Measurements from ENCODE around the gene MAPK9. TPM values are rescaled to one million over a fixed set of nuclear protein-coding genes. Genes with fewer than 3 reads are reported as not detected.

Gene MAPK9
- total and polyA plus RNA-seq, 9 donors, result 12.8 to 35.9 (median 28.8) TPM

DNA sequence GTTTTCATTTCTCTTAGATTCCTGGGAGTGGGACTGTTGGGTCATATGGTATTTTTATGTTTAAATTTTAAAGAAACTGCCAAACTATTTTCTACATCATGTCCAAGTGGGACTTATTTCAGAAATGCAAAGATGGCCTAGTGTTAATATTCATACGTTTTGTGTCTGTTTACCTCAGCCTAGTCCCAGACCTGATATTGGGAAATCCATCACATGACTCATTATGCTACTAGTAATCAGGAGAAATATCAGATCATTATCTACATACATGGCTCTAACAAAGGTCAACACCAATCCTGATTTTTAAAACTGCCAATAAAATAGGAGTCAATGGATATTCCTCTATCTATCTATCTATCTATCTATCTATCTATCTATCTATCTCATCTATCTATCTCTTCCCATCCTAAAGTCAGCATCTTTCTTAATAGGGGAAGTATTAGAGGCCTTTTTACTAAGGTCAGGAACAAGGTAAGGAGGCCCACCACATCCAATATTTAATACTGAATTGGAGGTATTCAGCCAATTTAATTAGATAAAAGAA lies 87.5 kb downstream of the MAPK9 start:
- peaks cover 1% of the 10 kb centered on the region for H3K4me1 ChIP-seq (ENCODE audit: insufficient read depth)
- H3K36me3 ChIP-seq, result no peaks in the 10 kb centered on the region
- H3K9me3 ChIP-seq, result no peaks in the 10 kb centered on the region
- no peak overlapping the region for H3K4me3 ChIP-seq
- TF ChIP-seq POLR2A (IDR thresholded peaks at IDR 0.05) (no peak), EP300 (IDR thresholded peaks at IDR 0.05) (no peak)
- TF ChIP-seq, protein P1, sequence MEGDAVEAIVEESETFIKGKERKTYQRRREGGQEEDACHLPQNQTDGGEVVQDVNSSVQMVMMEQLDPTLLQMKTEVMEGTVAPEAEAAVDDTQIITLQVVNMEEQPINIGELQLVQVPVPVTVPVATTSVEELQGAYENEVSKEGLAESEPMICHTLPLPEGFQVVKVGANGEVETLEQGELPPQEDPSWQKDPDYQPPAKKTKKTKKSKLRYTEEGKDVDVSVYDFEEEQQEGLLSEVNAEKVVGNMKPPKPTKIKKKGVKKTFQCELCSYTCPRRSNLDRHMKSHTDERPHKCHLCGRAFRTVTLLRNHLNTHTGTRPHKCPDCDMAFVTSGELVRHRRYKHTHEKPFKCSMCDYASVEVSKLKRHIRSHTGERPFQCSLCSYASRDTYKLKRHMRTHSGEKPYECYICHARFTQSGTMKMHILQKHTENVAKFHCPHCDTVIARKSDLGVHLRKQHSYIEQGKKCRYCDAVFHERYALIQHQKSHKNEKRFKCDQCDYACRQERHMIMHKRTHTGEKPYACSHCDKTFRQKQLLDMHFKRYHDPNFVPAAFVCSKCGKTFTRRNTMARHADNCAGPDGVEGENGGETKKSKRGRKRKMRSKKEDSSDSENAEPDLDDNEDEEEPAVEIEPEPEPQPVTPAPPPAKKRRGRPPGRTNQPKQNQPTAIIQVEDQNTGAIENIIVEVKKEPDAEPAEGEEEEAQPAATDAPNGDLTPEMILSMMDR (IDR thresholded peaks at IDR 0.05), result no peak
- no peak for DNase-seq
- H3K27me3 ChIP-seq, result no peaks in the 10 kb centered on the region
- no peak overlapping the region for H3K27ac ChIP-seq
- intact Hi-C loops (cut with DNase I), result no loop called here
- 74 to 89% (median 79%) methylated on average over 1 of the region's 1 CpG for WGBS, 3 donors

DNA sequence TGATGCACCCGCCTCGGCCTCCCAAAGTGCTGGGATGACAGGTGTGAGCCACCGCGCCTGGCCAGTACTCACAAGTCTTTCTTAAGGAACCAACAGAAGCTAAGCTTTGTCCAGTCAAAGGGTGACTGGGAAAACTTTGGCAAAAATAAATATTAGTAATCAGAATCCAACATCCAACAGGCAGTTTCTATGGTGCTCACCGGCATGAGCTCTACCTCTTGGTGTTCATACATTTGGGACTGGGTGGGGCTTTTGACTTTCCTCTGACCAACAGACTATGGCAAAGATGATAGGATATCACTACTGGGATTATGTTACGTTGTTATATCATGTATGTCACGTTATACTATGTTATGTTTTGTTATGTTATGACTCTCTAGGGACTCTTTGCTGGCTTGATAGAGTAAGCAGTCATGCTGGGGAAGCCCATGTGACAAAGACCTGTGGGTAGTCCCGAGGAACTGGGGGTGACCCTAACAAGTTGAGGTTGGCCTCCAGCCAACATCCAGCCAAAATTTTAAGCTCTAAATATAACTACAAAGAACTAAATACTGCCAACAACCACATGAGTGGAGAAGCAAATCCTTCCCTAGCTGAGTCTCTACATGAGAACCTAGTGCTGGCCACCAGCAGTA lies 88.8 kb downstream of the MAPK9 start:
- no peak overlapping the region for H3K4me3 ChIP-seq
- TF ChIP-seq, protein P1 (IDR thresholded peaks at IDR 0.05), result no peak
- no peak for TF ChIP-seq EP300 (IDR thresholded peaks at IDR 0.05)
- no peak for TF ChIP-seq POLR2A (IDR thresholded peaks at IDR 0.05)
- intact Hi-C loops (cut with DNase I), result no loop called here
- no peaks in the 10 kb centered on the region for H3K9me3 ChIP-seq
- WGBS, 3 donors, result 74 to 76% (median 75%) methylated on average over 8 of the region's 8 CpGs
- no peaks in the 10 kb centered on the region for H3K4me1 ChIP-seq (ENCODE audit: insufficient read depth)
- no peak overlapping the region for H3K27ac ChIP-seq
- H3K36me3 ChIP-seq, result no peaks in the 10 kb centered on the region
- no peaks in the 10 kb centered on the region for H3K27me3 ChIP-seq
- no peak for DNase-seq

DNA sequence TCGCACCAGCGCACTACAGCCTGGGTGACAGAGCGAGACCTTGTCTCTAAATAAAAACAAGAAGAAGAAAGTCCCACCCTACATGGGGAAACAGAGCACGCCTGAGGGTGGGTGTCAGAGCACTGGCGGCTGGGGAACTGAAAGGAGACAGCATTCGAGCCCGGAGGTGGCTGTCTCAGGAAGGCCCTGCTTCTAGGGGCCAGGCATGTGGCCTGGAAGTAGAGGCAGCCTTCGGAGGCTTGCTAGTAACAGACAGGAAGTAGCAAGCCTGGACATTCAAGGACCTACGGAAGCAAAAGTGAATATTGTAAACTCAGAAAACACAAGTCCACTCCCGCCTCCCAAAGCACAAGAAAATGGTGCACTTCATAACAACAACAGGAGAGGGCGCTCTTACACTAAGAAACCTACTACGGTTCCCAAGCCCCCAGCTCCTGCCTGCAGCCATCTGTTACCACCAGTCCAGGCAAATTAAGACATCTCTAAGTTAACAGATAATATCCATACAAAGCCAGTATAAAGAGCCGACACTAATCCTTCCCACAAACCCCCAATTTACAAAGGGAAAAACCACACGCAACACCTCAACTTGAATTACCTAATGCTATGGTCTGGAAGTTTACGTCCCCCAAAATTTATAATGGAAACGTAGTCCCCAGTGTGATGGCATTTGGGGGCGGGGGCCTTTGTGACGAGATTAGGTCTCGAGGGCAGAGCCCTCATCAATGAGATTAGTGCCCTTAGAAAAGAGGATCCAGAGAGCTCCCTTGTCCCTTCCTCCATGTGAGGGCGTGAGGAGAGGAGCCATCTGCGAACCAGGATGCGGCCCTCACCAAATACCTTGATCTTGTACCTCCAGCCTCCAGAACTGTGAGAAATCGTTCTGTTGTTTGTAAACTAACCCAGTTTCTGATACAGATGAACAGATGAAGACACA lies 90.6 kb downstream of the MAPK9 start:
- TF ChIP-seq, protein P1 (IDR thresholded peaks at IDR 0.05), result no peak
- TF ChIP-seq POLR2A (IDR thresholded peaks at IDR 0.05) (no peak), EP300 (IDR thresholded peaks at IDR 0.05) (no peak)

DNA sequence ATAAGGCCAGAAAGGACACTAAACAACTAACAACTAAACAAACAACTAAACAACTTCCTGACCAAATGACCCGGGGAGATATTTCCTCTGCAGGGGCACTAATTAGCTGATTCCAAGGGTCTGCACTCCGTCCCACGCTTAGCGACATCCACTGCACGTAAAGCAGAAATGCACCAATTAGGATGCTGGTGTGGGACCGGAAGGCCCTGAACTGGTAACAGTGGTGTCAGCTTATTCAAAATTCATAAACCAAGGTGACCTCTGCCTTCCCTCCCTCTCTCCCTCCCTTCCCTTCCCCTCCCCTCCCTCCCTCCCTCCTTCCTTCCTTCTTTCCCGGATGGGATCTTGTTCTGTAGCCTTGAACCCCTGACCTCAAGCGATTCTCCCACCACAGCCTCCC lies 92.5 kb downstream of the MAPK9 start:
- Histone ChIP-seq H3K4me1 (ENCODE audit: insufficient read depth) (no peaks in the 10 kb centered on the region), H3K9me3 (no peaks in the 10 kb centered on the region), H3K27me3 (no peaks in the 10 kb centered on the region), H3K27ac (no peak overlapping the region), H3K4me3 (no peak overlapping the region), H3K36me3 (no peaks in the 10 kb centered on the region)
- intact Hi-C loops (cut with DNase I), result no loop called here
- WGBS, 3 donors, result 35 to 52% (median 37%) methylated on average over 8 of the region's 8 CpGs
- DNase-seq, result no peak
- TF ChIP-seq POLR2A (IDR thresholded peaks at IDR 0.05) (no peak), EP300 (IDR thresholded peaks at IDR 0.05) (no peak)
- TF ChIP-seq, protein P1 (IDR thresholded peaks at IDR 0.05), result no peak

More for the DNA sequence above, 90.6 kb downstream of the MAPK9 start:
- DNase-seq, result no peak
- H3K27me3 ChIP-seq, result no peaks in the 10 kb centered on the region
- no peak overlapping the region for H3K27ac ChIP-seq
- no peaks in the 10 kb centered on the region for H3K4me1 ChIP-seq (ENCODE audit: insufficient read depth)
- 75 to 79% (median 76%) methylated on average over 23 of the region's 23 CpGs for WGBS, 3 donors
- no peaks in the 10 kb centered on the region for H3K9me3 ChIP-seq
- intact Hi-C loops (cut with DNase I), result no loop called here
- no peaks in the 10 kb centered on the region for H3K36me3 ChIP-seq
- H3K4me3 ChIP-seq, result no peak overlapping the region

All from ovary (tissue), 9 donors.